GM11168 (cell line): ENCODE measurements around the gene DMGDH.

Experiments used
- in situ Hi-C: fragments of 300-500 bp; cut with MboI; formaldehyde crosslinking; loops from one replicate; pipeline ENCODE4 v1.12.0; 2022; ENCODE audit warnings: low sequenced_read_pairs; ENCODE audit not compliant: unreplicated experiment

Gene DMGDH

DNA sequence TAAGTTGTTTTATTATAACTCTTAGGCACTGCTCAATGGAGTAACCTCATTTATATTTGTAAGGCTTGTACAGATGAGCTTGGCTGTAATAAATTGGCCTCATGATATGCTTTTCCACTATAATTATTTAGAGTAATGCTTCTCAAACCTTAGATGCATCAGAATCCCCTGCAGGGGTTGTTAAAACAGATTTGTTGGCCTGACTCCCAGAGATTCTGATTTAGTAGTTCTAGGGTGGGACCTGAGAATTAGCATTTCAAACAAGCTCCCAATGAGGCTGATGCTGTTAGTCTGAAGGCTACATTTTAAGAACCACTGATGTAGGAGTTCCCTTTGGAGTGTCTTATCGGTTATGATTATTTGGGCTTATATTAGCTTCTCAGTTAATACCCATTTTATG is 46.1 kb downstream of the DMGDH start:
- in situ Hi-C loops, result loop anchor here (10.0 kb wide), 1 partner anchor 91 kb away; the partner anchor contains the start of gene BHMT

DNA sequence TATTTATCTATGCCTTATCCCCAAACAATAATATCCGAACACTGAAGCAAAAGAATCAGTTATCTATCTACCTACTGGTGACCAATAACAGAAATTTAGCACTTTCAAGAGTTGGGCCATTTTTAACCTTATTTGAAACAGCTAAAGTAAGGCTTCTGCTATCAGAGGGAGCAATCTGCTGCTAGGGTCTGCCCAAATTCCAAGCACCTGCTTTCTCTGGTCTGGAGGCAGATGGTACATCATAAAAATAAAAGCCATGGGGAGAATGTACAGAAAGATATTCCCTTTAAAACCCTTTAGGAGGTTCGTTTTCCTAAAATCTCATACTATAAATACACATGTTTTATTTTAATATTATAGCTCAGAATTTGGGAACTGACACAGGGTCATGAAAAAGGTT is 46.7 kb downstream of the DMGDH start:
- in situ Hi-C loops, result loop anchor here (10.0 kb wide), 1 partner anchor 92 kb away; the partner anchor contains the start of gene BHMT

DNA sequence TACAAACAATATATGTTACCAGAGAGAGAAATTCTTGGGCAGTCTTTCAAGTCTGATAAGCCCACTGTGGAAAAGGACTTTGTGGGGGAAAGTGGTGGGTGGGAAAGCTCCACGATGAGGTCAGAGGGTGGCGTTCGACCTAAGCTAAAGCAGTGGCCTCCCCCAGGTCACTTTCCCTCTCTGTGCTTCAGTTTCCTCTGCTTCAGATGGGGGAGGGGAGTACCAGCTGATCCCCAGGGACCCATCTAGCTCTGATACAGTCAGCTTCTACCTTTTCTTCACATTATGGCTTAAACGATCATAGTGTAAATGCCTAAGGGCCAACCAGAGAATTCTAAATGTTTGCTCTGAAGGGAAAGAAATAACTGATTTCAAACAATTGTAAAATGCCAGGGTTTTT is 47.7 kb downstream of the DMGDH start:
- in situ Hi-C loops, result loop anchor here (10.0 kb wide), 1 partner anchor 93 kb away; the partner anchor contains the start of gene BHMT

DNA sequence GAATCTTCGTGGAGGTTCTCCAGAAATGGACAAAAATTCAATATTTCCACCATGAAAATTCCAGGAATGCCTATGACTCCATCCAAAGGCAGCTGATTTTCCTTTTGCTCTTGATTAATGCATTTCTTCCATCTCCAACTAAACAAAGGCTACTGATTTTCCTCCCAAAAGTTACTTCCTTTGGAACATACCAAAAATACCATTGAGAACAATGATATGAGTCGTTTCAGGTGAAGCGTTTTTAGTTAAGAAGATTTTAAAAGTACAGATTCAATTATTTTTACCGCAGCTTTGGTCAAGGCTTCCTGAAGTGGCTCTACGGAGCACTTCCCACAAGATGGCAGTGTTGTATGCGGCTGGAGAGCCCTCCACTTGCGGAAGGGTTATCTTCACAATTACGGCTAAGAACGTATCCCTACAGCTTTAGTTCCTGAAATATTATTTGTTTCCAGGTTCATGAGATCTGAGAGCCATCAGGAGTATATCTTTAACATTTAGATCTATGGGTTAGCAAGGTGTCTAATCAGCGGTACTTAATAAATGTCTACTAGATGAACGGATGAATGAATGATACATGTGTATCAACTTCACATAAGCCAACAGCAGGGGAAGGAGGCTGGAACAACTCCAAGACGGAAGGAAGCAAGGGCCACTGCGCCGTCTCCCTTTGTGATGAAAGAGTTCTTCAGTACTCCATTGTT is 48.5 kb downstream of the DMGDH start:
- in situ Hi-C loops, result loop anchor here (10.0 kb wide), 1 partner anchor 94 kb away; the partner anchor contains the start of gene BHMT

DNA sequence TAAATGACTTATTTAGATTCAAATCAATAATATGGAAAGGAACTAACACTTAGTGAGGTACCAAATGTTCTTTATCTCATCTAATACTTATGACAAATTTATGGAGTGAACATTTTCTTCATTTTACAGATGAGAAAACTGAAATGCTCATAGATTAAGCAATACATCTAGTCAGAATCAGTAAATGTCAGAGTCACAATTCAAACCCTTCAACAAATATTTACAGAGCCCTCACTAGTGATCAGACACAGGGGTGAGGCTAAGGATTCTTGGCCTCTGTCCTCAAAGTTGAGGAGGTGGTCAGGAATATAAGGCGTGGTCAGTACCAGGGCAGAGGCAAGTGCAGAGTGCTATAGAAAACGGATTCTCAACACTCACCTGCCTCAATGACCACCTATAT is 54.8 kb downstream of the DMGDH start:
- in situ Hi-C loops, result no loop called here

DNA sequence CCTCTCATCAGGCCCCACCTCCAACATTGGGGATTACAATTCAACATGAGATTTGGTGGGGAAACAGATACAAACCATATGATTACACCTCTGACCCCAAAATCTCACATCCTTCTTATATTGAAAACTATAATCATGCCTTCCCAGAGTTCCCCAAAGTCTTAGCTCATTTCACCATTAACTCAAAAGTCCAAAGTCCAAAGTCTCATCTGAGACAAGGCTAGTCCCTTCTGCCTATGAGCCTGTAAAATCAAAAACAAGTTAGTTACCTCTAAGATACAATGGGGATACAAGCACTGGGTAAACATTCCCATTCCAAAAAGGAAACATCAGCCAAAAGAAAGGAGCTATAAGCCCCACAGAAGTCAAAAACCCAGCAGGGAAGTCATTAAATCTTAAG is 57.6 kb downstream of the DMGDH start:
- in situ Hi-C loops, result no loop called here

DNA sequence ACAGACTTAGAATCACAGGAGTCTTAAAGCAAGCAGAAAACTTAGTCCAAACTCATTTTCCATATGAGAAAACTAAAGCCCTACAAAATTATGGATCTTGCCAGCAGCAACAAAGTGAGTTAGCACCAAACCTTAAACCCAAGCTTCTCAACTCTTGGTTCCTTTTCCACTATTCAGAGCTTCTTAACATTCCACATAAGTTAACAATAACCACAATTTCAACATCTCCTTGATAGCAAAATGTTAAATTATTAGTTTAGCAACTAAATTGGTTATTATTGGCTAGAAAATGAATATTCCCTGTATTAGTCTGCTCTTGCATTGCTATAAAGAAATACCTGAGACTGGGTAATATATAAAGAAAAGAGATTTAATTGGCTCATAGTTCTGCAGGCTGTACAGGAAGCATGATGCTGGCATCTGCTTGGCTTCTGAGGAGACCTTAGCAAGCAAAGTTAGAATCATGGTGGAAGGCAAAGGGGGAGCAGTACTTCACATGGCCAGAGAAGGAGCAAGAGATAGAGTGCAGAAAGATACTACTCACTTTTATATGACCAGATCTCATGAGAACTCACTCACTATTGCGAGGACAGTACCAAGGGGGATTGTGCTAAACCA is 58.1 kb downstream of the DMGDH start:
- in situ Hi-C loops, result no loop called here

DNA sequence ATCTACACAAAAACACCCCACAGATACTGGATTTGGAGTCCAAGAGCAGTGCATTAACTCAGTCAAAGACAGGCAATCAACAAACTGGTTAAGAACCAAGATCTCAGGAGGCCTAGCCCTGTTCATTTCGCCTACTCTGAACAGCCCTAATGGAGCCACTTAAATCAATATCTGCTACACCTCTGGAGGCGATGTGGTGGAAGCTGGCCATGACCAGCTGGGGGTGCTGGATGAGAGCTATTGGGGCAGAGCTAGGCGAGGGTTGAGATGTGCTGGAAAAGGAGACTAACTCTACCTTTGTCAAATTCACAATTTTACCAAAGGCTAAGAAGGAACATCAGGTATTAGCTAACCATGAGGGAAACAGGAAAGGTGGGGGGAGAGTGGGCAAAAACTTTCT is 61.1 kb downstream of the DMGDH start:
- in situ Hi-C loops, result no loop called here

DNA sequence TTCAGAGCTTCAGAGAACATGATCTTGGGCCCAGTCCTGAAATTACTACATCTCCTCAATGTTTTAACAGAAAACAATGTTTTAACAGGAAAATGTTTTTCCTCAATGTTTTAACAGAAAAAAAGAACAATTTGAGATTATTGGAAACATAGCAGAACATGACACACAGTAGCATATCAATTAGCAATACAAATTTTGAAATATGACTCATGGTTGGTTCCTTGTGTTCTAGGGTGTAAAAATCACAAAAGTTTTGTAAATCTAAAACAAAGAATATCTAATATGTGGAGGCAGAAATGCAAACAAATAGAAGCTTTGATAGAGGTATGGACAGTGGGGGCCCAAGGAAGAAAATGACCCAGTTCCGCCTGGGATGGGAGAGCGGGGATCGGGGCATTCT is 61.6 kb downstream of the DMGDH start:
- in situ Hi-C loops, result no loop called here

DNA sequence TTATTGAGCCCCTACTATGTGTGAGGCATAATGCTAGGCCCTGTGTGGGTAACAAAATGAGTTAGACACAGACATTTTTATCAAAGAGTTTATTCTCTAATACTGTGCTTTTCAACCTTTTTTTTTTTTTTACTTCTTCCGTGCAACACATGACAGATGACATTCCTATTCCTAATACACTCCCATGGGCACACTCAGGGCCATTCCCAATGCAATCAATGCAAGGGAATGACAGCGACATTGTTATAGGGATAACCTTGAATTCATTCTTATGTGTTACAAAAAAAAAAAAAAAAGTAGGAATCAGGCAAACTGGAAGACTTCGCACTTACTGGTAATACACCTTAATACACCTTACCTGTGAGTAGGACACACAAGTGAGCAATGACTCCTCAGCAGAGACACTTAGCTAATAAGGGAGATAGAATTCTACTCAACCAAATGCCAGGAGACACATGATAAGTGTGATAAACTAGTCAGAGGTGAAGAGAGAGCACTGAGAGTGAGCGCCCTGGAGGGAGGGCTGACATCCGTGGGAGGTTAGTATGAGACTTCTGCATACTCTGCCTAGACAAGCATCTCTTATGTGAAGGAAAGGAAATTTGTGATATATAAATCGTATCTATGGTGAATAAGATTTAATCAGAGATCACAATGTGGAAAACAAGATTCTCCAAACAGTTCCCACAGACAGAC is 63.4 kb downstream of the DMGDH start:
- in situ Hi-C loops, result no loop called here

DNA sequence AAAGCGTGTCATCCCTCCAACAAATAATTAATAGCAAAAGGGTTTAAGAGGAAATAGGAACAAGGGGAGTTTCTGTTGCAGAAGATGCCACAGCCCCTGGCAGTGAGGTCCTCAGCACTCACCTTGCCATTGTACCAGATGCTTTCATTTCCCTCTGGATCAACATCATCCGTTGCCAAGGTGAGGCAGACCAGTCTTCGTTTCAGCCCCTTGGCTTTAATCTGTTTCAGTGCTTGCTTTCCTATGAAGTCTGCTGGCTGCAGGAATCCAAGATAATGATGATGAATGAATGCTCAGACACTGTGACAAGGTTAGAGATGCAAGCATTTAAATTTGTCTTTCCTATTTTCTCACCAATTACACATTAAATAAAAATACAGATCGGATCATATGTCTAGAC is 64.3 kb downstream of the DMGDH start:
- in situ Hi-C loops, result no loop called here

DNA sequence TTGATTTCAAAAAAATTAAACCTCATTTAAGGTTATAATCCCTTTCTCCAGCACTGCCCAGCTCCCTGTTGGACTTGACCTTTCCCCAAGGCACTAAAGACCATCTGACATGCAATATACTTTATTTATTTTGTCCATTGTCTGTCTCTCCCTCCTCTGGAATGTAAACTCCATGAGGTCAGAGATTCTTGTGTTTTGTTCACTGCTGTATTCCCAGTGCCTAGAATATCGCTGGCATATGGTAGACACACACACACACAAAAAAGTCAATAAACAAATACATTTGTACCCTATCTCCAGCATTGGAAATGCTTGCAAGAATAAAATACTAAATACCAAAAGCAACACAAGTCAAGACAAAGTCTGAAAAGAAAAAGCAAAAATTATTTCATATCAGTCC is 67.1 kb downstream of the DMGDH start:
- in situ Hi-C loops, result no loop called here

DNA sequence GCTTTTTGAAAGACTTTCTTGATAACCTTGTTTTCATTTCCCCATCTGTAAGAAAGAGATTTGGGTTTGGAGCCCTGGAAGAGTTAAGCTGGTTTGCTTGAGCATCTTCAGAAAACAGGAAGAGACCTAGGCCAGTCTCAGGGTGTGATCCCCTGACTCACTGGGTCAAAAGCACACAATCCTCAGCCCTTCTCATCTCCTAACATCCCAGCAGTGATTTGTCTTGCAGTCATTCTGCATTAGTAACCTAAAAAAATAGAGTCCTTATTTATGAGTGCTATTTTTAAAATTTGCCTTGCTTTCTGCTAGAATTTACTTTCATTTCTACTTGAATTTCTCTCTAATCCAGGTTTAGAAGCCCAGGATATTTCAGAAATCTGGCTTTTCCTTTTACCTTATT is 68.0 kb downstream of the DMGDH start:
- in situ Hi-C loops, result no loop called here

DNA sequence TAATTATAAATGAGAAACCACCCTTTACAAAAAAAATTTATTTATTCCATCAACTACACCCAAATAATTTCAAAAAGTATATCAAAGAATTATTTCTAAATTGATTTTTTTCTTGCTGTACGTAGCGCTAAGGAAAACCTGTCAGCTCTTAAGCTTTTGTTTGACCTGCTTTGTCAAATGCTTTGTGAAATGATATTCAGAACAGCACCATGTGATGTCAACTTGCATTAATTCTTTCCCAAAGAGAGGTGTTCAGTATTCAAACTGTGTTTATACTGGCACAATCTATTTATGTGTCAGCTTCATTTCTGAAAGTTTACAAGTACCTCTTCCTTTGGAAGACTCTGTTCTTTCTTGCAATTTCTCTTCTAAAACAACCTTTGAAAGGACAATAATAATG is 72.4 kb downstream of the DMGDH start:
- in situ Hi-C loops, result no loop called here

DNA sequence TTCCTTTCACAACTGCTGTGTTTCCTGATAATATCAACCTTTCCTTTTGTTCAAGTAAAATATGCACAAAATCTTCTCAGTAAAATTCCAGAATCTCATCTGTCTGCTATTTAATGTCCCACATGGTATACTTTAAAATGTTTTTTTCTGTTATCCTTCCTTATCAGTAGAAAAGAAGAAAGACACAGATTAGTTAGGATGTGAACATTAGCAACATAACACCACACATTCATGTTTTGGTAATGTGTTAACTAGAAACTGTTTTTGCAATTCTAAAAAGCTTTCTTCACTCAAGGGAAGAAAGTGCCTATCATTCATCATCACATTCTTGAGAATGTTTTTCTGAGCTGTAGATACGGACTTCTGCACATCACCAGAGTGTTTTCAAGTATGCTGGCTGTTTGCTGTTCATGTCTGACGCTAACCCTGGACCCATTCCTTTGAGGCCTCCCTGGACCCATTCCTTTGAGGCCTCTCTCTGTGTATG is 73.9 kb downstream of the DMGDH start:
- in situ Hi-C loops, result no loop called here

DNA sequence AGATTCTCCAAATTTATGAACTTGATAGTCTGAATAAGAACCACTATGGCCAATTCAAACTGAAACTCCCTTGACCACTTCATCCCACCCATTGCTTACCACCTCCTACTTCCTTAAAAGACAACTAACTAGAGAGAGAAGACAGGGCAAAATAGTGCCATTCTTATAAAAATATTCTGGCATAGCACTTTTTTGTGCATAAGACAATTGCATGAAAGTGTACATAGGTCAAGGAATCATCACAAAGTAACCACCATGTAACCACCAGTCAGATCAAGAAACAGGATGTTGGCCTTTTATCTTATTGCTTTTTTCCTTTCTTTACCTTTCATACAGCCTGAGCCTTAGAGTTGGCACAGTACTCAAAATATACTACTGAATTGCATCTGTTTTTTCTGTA is 76.3 kb downstream of the DMGDH start:
- in situ Hi-C loops, result no loop called here

DNA sequence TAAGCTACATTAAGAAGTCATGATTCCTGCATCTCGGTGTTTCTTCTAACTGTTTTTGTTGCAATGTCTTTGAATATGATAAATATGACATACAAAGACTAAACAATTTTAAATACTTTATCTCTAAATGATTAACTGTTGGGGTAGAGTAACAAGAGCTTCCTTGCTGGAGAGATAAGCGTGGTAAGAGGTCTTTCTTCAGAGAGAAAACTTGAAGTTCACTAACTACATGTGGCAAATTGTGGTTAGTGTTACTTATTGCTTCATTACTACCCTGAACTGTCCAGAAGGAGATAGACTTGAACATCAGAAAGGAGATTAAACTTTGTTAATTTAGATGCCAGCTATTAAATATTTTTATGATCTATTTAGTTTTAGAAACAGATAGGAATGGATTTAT is 77.3 kb downstream of the DMGDH start:
- in situ Hi-C loops, result no loop called here

DNA sequence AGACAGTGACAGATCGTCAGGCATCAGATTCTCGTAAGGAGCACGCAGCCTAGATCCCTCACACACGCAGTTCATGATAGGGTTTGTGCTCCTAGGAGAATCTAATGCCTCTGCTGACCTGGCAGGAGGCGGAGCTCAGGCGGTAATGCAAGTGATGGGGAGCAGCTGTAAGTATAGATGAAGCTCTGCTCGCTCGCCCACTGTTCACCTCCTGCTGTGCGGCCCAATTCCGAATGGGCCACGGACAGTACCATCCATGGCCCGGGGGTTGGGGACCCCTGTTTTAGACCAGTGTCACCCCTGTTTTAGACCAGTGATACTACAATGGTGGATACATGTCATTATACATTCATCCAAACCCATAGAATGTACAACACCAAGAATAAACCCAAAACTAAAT is 80.4 kb downstream of the DMGDH start:
- in situ Hi-C loops, result no loop called here

DNA sequence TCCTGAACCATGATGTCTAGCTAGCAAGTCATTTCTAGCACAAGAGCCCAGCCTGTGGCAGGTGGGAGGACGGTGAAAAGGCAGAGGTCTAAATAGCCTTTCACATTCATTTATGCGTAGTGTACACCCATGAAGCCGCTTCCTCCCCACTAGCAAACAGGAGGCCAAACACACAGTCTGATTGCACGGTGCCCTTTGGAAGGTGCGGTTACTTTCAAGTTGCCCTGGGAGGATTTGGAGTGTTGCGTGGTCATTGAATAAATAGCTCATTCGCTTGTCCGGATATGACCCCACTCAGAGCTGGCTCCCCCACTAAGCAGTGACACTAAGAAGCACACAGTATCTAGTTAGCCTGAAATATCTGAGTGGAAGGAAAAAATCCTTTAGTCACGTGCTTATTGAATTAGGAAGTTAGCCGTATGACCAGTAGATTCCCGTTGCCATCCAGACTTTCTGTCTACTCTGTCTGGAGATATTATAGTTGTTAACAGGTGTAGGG is 83.7 kb downstream of the DMGDH start:
- in situ Hi-C loops, result no loop called here

DNA sequence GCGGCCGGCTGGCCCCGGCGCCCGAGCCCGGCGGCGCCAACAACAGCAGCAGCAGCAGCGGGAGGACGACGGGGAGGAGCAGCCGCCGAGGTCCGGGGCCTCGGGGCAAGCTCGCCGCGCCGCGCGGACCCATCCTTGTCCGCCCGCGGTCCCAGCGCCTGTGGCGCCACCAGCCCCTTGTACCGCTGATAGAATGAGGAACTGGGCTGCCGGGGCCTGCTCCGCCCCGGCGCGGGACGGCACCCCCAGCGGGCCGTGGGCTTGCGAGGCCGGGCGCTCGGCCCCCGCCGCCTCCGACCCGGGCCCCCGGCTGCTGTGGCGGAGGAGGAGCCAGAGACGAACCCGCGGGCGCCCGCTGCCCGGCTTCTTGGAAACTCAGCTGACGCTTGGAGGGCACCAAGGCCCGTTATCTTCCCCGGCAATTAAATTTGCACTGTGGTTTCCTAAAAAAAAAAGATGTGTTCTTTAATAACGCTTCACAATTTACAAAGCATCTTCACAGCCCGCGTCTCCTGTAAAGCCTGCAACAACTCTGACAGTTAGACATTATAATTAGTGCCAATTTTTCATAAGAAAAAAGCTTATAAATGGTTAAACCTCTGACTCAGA is 84.3 kb downstream of the DMGDH start, which contains the start of gene ARSB:
Gene ARSB (minus strand): TSS at position 195 of the 609 bp plus-strand sequence. CDS start 62 bp downstream, at position 133.
- in situ Hi-C loops, result no loop called here
